ENCODE results near the gene JUND.

GRCh38 chr19:18299654-18300053 lies 18.2 kb upstream of the JUND start:
- TF ChIP-seq CTCF (conservative IDR thresholded peaks at IDR 0.05 in 1 of 2, IDR thresholded peaks at IDR 0.05 in 1 of 2; ENCODE audit: extremely low read depth in 1 of 2, insufficient read depth in 1 of 2, low read depth in 1 of 2, low read length in 2 of 2) (no peak), EZH2 (IDR thresholded peaks at IDR 0.05; ENCODE audit: borderline replicate concordance, low read length) (no peak)
